Activated CD8-positive, alpha-beta memory T cell treated with anti-CD3 and anti-CD28 coated beads, Interleukin-2, amount 50 U/mL, for 24 hours (primary cell): ENCODE measurements around the gene SLC45A2.
"Not testable (repeated sequence)": the region's sequence is repeated elsewhere in the genome, so short reads cannot be mapped to it uniquely, and the experiment has no call there.

Experiments
- DNase-seq: peaks from one replicate; pipeline ENCODE4 v3.0.0-alpha.2; 2020; ENCODE audit errors: extremely low read depth

The SLC45A2 gene

GRCh38 chr5:33966805-33967204 lies 17.7 kb downstream of the SLC45A2 start:
- DNase-seq, result no peak

- no peak for DNase-seq
These were observed 20.3 kb downstream of the SLC45A2 start for GRCh38 chr5:33964132-33964700.

GRCh38 chr5:33958176-33958575 lies 26.3 kb downstream of the SLC45A2 start:
- DNase-seq, result no peak

GRCh38 chr5:33957577-33958150 lies 26.8 kb downstream of the SLC45A2 start:
- no peak for DNase-seq

GRCh38 chr5:33952175-33952574 lies 32.3 kb downstream of the SLC45A2 start:
- DNase-seq, result not testable (repeated sequence)

GRCh38 chr5:33944543-33945132 lies 39.9 kb downstream of the SLC45A2 start:
- DNase-seq, result no peak

- DNase-seq, result no peak
These were observed 43.4 kb downstream of the SLC45A2 start for GRCh38 chr5:33941090-33941489.

- DNase-seq, result no peak
These were observed 44.8 kb downstream of the SLC45A2 start for GRCh38 chr5:33939556-33940262.

- DNase-seq, result no peak
These were observed 45.6 kb downstream of the SLC45A2 start for GRCh38 chr5:33938881-33939280.

GRCh38 chr5:33938507-33938796 lies 46.0 kb downstream of the SLC45A2 start:
- DNase-seq, result no peak

- DNase-seq, result no peak
These were observed 46.6 kb downstream of the SLC45A2 start for GRCh38 chr5:33937707-33938506.

- no peak for DNase-seq
These were observed 47.3 kb downstream of the SLC45A2 start for GRCh38 chr5:33937017-33937706.

- no peak for DNase-seq
These were observed 48.0 kb downstream of the SLC45A2 start, which contains the start of gene RXFP3 for GRCh38 chr5:33936381-33937016. TSS of gene RXFP3 (plus strand) at chr5:33936386. CDS start at chr5:33936741, 355 bp downstream.

- DNase-seq, result no peak
These were observed 48.5 kb downstream of the SLC45A2 start for GRCh38 chr5:33936004-33936380.

- DNase-seq, result no peak
These were observed 50.3 kb downstream of the SLC45A2 start for GRCh38 chr5:33934176-33934575.

GRCh38 chr5:33933723-33934169 lies 50.7 kb downstream of the SLC45A2 start:
- DNase-seq, result no peak

- no peak for DNase-seq
These were observed 53.4 kb downstream of the SLC45A2 start for GRCh38 chr5:33931136-33931535.

GRCh38 chr5:33929925-33930690 lies 54.4 kb downstream of the SLC45A2 start:
- DNase-seq, result no peak

- DNase-seq, result no peak
These were observed 56.2 kb downstream of the SLC45A2 start for GRCh38 chr5:33928283-33928682.

GRCh38 chr5:33927685-33928084 lies 56.8 kb downstream of the SLC45A2 start:
- no peak for DNase-seq
